Measurements from ENCODE around the gene FMR1NB. TPM values are rescaled to one million over a fixed set of nuclear protein-coding genes. Genes with fewer than 3 reads are reported as not detected.

The FMR1NB gene
- total and polyA plus RNA-seq, 9 of the 15 experiments (the other 6 are each of a cell fraction or from before 2014, with no cell fraction given), result 2.3 to 13.2 (median 5.1) TPM

GRCh38 chrX:147945286-147945685 lies 35.9 kb upstream of the FMR1NB start:
- Histone ChIP-seq H3K27me3 (ENCODE audit: control insufficient read depth in 2 of 2, insufficient read depth in 2 of 2, low read length in 2 of 2) (no peaks in the 10 kb centered on the region), H3K79me2 (ENCODE audit: control insufficient read depth, insufficient read depth, low read length) (no peaks in the 10 kb centered on the region), H2AFZ (ENCODE audit: low read depth, low read length) (no peak overlapping the region), H3K27ac (ENCODE audit: extremely low read depth, low read depth, low read length) (no peak overlapping the region), H3K9me1 (ENCODE audit: control insufficient read depth, insufficient read depth, low read length) (no peaks in the 10 kb centered on the region), H3K4me1 (replicated peaks in 1 of 2; ENCODE audit: control insufficient read depth in 2 of 2, insufficient read depth in 2 of 2, low read length in 2 of 2) (no peaks in the 10 kb centered on the region), H3K9me3 (replicated peaks; ENCODE audit: control insufficient read depth, insufficient read depth, low read depth, low read length) (no peaks in the 10 kb centered on the region), H3K36me3 (ENCODE audit: control insufficient read depth, insufficient read depth, low read length) (peaks cover 61% of the 10 kb centered on the region; the same call in 1 of the 3 replicates), H3K4me3 (no peak overlapping the region), H4K20me1 (replicated peaks; ENCODE audit: control insufficient read depth, insufficient read depth, low read length) (no peaks in the 10 kb centered on the region), H3K4me2 (ENCODE audit: insufficient read depth, low read length) (no peak overlapping the region), H3K9ac (ENCODE audit: insufficient read depth in 1 of 2, low read depth in 2 of 2, low read length in 2 of 2) (no peak overlapping the region)
- intact Hi-C loops (cut with micrococcal nuclease) (no loop called here), in situ Hi-C loops (cut with MboI) (no loop called here)
- FAIRE-seq (no peak), DNase-seq (ENCODE audit: extremely low read depth in 1 of 4, low spot score in 3 of 4) (no peak), ATAC-seq (no peak)
- ChIA-PET POLR2A (no interaction called here), CTCF (ENCODE audit: low intra/inter-chr PET ratio) (no interaction called here)
- 99% methylated on average over 5 of the region's 5 CpGs for WGBS (ENCODE audit: insufficient coverage, low coverage, missing lambda C conversion rate)
- no TSS peak for BruUV-seq (replicated peaks)
- no peak for TF ChIP-seq ETV1 (tag; conservative IDR thresholded peaks at IDR 0.05; ENCODE audit: low read depth)
- no peak for TF ChIP-seq NKRF (IDR thresholded peaks at IDR 0.05; ENCODE audit: borderline replicate concordance)
- no peak for TF ChIP-seq CHD7 (IDR thresholded peaks at IDR 0.05; ENCODE audit: low read depth, low read length)
- no peak for TF ChIP-seq BCL6 (CRISPR knock-in tag; IDR thresholded peaks at IDR 0.05)
- no peak for TF ChIP-seq HCFC1 (IDR thresholded peaks at IDR 0.05; ENCODE audit: low read depth, low read length)
- TF ChIP-seq TSC22D4 (tag; IDR thresholded peaks at IDR 0.05), result no peak
- TF ChIP-seq HNRNPL (IDR thresholded peaks at IDR 0.05; ENCODE audit: low read depth, low read length), result no peak
- no peak for TF ChIP-seq ASH1L (IDR thresholded peaks at IDR 0.05; ENCODE audit: borderline replicate concordance, low read depth, partially characterized antibody)
- no peak for TF ChIP-seq ZNF584 (CRISPR knock-in tag; IDR thresholded peaks at IDR 0.05; ENCODE audit: low read depth)
- TF ChIP-seq SMAD4 (CRISPR knock-in tag; conservative IDR thresholded peaks at IDR 0.05), result no peak
- TF ChIP-seq ESRRA (IDR thresholded peaks at IDR 0.05; ENCODE audit: borderline replicate concordance, low read depth), result no peak
